Trophoblast cell (in vitro differentiated cells and primary cell): ENCODE data around the gene ADCY1.

Experiments
- DNase-seq, 2 donors: peaks; one replicate each; pipeline ENCODE4 v3.0.0-alpha.2; 2016
- H2AFZ ChIP-seq: 2 replicates; pipeline ENCODE4 v1.6.1; 2013; ENCODE audit warnings: low read length, moderate library complexity, mild to moderate bottlenecking; ENCODE audit not compliant: insufficient read depth, poor library complexity
- H2AK5ac ChIP-seq: 2 replicates; pipeline ENCODE4 v1.6.1; 2013; ENCODE audit warnings: mild to moderate bottlenecking, low read length
- H2BK120ac ChIP-seq: 2 replicates; pipeline ENCODE4 v1.6.1; 2013; ENCODE audit warnings: low read length, mild to moderate bottlenecking, moderate library complexity; ENCODE audit not compliant: insufficient read depth, poor library complexity
- H2BK12ac ChIP-seq: 2 replicates; pipeline ENCODE4 v1.6.1; 2013; ENCODE audit warnings: mild to moderate bottlenecking, low read length, moderate library complexity
- H2BK5ac ChIP-seq: 2 replicates; pipeline ENCODE4 v1.6.1; 2013; ENCODE audit warnings: low read length, low read depth, moderate library complexity, mild to moderate bottlenecking; ENCODE audit not compliant: poor library complexity
- H3K14ac ChIP-seq: 2 replicates; pipeline ENCODE4 v1.6.1; 2013; ENCODE audit warnings: mild to moderate bottlenecking, low read length
- H3K18ac ChIP-seq: 2 replicates; pipeline ENCODE4 v1.6.1; 2013; ENCODE audit warnings: mild to moderate bottlenecking, low read length
- H3K23ac ChIP-seq: 2 replicates; pipeline ENCODE4 v1.6.1; 2013; ENCODE audit warnings: low read length
- H3K27ac ChIP-seq: 2 replicates; pipeline ENCODE4 v1.5.1; 2013; ENCODE audit warnings: low read depth, mild to moderate bottlenecking, inconsistent platforms, low read length, moderate library complexity
- H3K27me3 ChIP-seq: 2 replicates; pipeline ENCODE4 v1.6.1; 2013; ENCODE audit warnings: inconsistent platforms, mild to moderate bottlenecking, low read length, moderate library complexity; ENCODE audit not compliant: insufficient read depth
- H3K36me3 ChIP-seq, 2 experiments: 1 replicate in 1 of 2; 2 replicates in 1 of 2; pipeline ENCODE4 v1.6.1; 2013; ENCODE audit warnings: low read length in 2 of 2, mild to moderate bottlenecking in 2 of 2, moderate library complexity in 1 of 2; ENCODE audit not compliant: insufficient read depth in 2 of 2, control insufficient read depth in 1 of 2
- H3K4ac ChIP-seq: 2 replicates; pipeline ENCODE4 v1.6.1; 2013; ENCODE audit warnings: low read depth, mild to moderate bottlenecking, low read length, moderate library complexity
- H3K4me1 ChIP-seq, 2 experiments: 1 replicate in 1 of 2; 2 replicates in 1 of 2; pipeline ENCODE4 v1.6.1; 2013; ENCODE audit warnings: low read length in 2 of 2, mild to moderate bottlenecking in 2 of 2, moderate library complexity in 1 of 2; ENCODE audit not compliant: insufficient read depth in 2 of 2, control insufficient read depth in 1 of 2
- H3K4me2 ChIP-seq: 2 replicates; pipeline ENCODE4 v1.6.1; 2013; ENCODE audit warnings: inconsistent platforms, mild to moderate bottlenecking, low read length, moderate library complexity
- H3K4me3 ChIP-seq: 2 replicates; pipeline ENCODE4 v1.5.1; 2013; ENCODE audit warnings: mild to moderate bottlenecking, low read depth, low read length, inconsistent platforms
- H3K79me1 ChIP-seq: one replicate; pipeline ENCODE4 v1.6.1; 2013; ENCODE audit warnings: low read length
- H3K79me2 ChIP-seq: 2 replicates; pipeline ENCODE4 v1.6.1; 2013; ENCODE audit warnings: low read length, mild to moderate bottlenecking; ENCODE audit not compliant: control insufficient read depth, insufficient read depth, poor library complexity
- H3K9ac ChIP-seq: 2 replicates; pipeline ENCODE4 v1.6.1; 2013; ENCODE audit warnings: mild to moderate bottlenecking, low read length
- H3K9me3 ChIP-seq: 2 replicates; pipeline ENCODE4 v1.6.1; 2013; ENCODE audit warnings: low read depth, mild to moderate bottlenecking, control low read depth, inconsistent platforms, low read length; ENCODE audit not compliant: insufficient read depth
- H4K12ac ChIP-seq: 2 replicates; pipeline ENCODE4 v1.6.1; 2013; ENCODE audit warnings: low read depth, mild to moderate bottlenecking, low read length, moderate library complexity
- H4K8ac ChIP-seq: 2 replicates; pipeline ENCODE4 v1.6.1; 2013; ENCODE audit warnings: low read depth, mild to moderate bottlenecking, low read length, moderate library complexity
- H4K91ac ChIP-seq: one replicate; pipeline ENCODE4 v1.6.1; 2013; ENCODE audit warnings: low read depth, mild to moderate bottlenecking, low read length, moderate library complexity
- WGBS: extraction: QIAGEN DNeasy Blood & Tissue Kit; methylation state at CpG from one replicate; pipeline ENCODE4 v1.1.7; 2013; ENCODE audit warnings: missing lambda C conversion rate; ENCODE audit not compliant: insufficient read length, insufficient coverage; ENCODE audit errors: extremely low coverage; 5-methylcytosine and 5-hydroxymethylcytosine counted together

The ADCY1 gene

DNA sequence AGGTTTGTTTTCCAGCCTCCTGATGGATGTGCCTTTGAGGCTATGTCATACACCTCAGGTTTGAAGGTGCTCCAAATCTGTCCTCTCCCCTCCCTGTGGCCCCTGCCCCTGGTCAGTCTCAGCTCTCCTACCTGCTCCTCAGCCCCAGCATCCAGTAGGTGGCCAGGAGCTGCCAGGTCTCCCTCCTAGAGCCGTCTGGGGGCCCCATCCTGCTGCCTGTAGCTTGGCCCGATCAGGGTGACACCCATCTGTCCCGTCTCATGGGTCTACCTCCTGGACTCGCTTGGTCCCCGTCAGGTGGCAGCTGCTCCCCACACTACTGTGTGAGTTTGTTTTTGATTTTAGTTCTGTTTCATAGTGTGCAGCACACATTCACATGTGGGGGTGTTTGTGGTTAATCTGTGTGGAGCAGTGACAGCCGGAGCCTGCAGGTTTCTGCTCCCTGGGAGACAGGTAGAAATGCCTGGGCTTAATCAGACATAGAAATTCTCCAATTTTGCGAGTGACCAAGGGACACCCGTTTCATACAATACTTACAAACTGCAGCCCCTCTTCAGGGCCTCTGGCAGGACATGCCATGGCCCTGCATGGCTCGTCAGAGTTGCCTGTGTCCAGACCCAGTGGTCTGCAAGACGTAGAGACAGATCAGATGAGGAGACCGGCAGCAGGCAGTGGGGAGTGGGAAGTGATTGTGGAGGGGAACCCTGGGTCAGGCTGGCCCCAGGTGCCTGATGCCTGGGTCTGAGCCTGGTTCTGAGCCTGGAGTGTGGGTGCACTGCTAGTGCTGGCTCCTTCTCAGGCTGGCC lies 17.1 kb downstream of the ADCY1 start:
- no peaks in the 10 kb centered on the region for H3K79me2 ChIP-seq
- H3K36me3 ChIP-seq, result no peaks in the 10 kb centered on the region
- DNase-seq, result no peak
- H4K8ac ChIP-seq, result no peak overlapping the region
- no peak overlapping the region for H2AFZ ChIP-seq
- H3K27me3 ChIP-seq, result no peaks in the 10 kb centered on the region
- no peak overlapping the region for H2AK5ac ChIP-seq
- H3K9me3 ChIP-seq, result no peaks in the 10 kb centered on the region
- H3K79me1 ChIP-seq, result no peaks in the 10 kb centered on the region
- no peak overlapping the region for H3K4me3 ChIP-seq
- H3K23ac ChIP-seq, result no peak overlapping the region
- H3K9ac ChIP-seq, result no peak overlapping the region
- no CpG with 5 or more reads among the region's 11 CpGs for WGBS
- no peak overlapping the region for H4K91ac ChIP-seq
- H3K14ac ChIP-seq, result no peak overlapping the region
- no peak overlapping the region for H2BK12ac ChIP-seq
- no peak overlapping the region for H3K18ac ChIP-seq
- no peak overlapping the region for H4K12ac ChIP-seq
- H2BK120ac ChIP-seq, result no peak overlapping the region
- no peak overlapping the region for H3K4ac ChIP-seq
- no peaks in the 10 kb centered on the region for H3K4me1 ChIP-seq
- H2BK5ac ChIP-seq, result no peak overlapping the region
- no peak overlapping the region for H3K4me2 ChIP-seq
- H3K27ac ChIP-seq, result no peak overlapping the region

DNA sequence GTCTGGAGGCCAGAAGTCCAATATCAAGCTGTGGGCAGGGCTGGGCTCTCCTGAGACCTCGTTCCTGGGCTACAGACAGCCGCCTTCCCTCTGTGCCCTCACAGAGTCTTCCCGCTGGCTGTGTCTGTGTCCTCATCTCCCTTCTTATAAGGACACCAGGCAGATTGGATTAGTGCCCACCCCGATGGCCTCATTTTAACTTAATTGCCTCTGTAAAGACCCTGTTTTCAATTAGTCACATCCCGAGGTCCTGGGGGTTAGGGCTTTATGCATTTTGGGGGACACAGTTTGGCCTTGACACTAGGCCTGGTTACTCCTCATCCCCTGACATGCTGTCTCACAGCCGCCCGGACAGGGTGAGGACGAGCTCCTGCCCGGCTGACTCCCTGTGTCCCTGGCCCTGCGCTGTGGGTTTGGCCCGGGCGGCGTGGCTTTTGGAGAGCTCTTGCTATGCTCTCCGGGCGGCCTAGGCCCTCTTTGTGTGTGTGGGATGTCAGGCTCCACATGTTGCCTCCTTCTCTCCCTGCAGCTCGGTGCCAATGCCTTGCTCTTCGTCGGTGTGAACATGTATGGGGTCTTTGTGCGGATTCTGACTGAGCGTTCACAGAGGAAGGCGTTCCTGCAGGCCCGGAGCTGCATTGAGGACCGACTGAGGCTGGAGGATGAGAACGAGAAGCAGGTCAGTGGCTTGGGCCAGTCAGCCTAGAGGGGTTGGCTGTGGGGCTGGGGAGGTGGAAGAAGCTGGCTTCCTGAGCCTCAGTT lies 18.2 kb downstream of the ADCY1 start:
- no peaks in the 10 kb centered on the region for H3K79me2 ChIP-seq
- no CpG with 5 or more reads among the region's 24 CpGs for WGBS
- no peak overlapping the region for H2BK12ac ChIP-seq
- H3K27me3 ChIP-seq, result no peaks in the 10 kb centered on the region
- no peaks in the 10 kb centered on the region for H3K9me3 ChIP-seq
- no peak overlapping the region for H2AK5ac ChIP-seq
- H3K4me1 ChIP-seq, result no peaks in the 10 kb centered on the region
- H3K18ac ChIP-seq, result no peak overlapping the region
- no peak overlapping the region for H2BK5ac ChIP-seq
- H3K79me1 ChIP-seq, result no peaks in the 10 kb centered on the region
- no peak overlapping the region for H3K9ac ChIP-seq
- H3K4me3 ChIP-seq, result no peak overlapping the region
- no peaks in the 10 kb centered on the region for H3K36me3 ChIP-seq
- H3K4me2 ChIP-seq, result no peak overlapping the region
- no peak overlapping the region for H2AFZ ChIP-seq
- no peak overlapping the region for H4K8ac ChIP-seq
- no peak overlapping the region for H3K27ac ChIP-seq
- H3K4ac ChIP-seq, result no peak overlapping the region
- no peak overlapping the region for H3K23ac ChIP-seq
- no peak overlapping the region for H4K91ac ChIP-seq
- no peak overlapping the region for H2BK120ac ChIP-seq
- no peak overlapping the region for H4K12ac ChIP-seq
- DNase-seq, result no peak
- H3K14ac ChIP-seq, result no peak overlapping the region

DNA sequence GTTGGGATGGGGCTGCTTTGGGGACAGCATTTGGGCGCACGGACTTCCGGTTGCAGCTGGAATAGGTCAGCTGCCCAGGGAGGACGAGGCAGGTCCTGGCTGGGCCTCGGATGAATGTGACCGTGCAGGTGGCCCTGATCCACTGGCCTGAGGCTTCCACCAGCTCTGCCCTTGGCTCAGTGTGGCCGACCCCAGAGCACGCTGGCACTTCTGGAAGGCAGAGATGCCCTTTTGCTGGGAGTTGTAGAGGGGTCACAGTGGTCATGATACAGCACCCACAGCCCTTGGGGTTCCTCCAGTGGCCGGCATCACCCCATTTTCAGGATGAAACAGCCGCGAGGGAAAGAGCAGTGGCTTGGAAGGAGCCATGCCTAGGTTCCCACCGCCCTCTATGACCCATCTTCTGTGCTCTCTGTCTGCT lies 19.0 kb downstream of the ADCY1 start:
- H2BK5ac ChIP-seq, result no peak overlapping the region
- no peak overlapping the region for H4K91ac ChIP-seq
- no peak overlapping the region for H4K12ac ChIP-seq
- H3K4ac ChIP-seq, result no peak overlapping the region
- H3K18ac ChIP-seq, result no peak overlapping the region
- no peaks in the 10 kb centered on the region for H3K79me2 ChIP-seq
- no peak overlapping the region for H3K9ac ChIP-seq
- H3K79me1 ChIP-seq, result no peaks in the 10 kb centered on the region
- no peaks in the 10 kb centered on the region for H3K4me1 ChIP-seq
- H3K14ac ChIP-seq, result no peak overlapping the region
- H3K36me3 ChIP-seq, result no peaks in the 10 kb centered on the region
- no peak overlapping the region for H2AFZ ChIP-seq
- no peaks in the 10 kb centered on the region for H3K27me3 ChIP-seq
- no peak for DNase-seq
- WGBS, result no CpG with 5 or more reads among the region's 12 CpGs
- H3K4me2 ChIP-seq, result no peak overlapping the region
- no peak overlapping the region for H2BK120ac ChIP-seq
- no peak overlapping the region for H2BK12ac ChIP-seq
- no peak overlapping the region for H4K8ac ChIP-seq
- H3K27ac ChIP-seq, result no peak overlapping the region
- H3K23ac ChIP-seq, result no peak overlapping the region
- no peak overlapping the region for H2AK5ac ChIP-seq
- no peak overlapping the region for H3K4me3 ChIP-seq
- no peaks in the 10 kb centered on the region for H3K9me3 ChIP-seq

DNA sequence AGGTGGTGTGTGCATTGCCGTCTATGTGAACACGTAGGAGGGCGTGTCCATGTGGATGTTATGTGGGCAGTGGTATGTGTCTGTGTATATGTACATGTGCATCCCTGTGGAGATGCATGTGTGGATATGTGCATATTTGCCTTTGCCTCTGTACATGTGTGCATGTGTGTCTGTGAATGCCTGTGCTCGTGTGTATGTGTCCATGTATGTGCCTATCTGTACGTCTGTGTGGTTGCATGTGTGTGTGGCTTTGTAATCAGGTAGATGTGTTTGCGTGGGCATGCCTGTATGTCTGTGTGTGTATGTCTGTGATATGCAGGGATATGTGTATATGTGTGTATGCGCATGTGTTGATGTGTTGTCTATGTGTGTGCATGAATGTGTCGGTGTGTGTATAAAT lies 19.7 kb downstream of the ADCY1 start:
- Histone ChIP-seq H3K14ac (no peak overlapping the region), H4K91ac (no peak overlapping the region), H3K4ac (no peak overlapping the region), H3K79me1 (no peaks in the 10 kb centered on the region), H4K8ac (no peak overlapping the region), H2BK5ac (no peak overlapping the region), H3K23ac (no peak overlapping the region), H3K9me3 (peaks cover 1% of the 10 kb centered on the region), H3K27ac (no peak overlapping the region), H3K4me1 (no peaks in the 10 kb centered on the region), H3K36me3 (no peaks in the 10 kb centered on the region), H3K27me3 (no peaks in the 10 kb centered on the region), H3K79me2 (no peaks in the 10 kb centered on the region), H2AK5ac (no peak overlapping the region), H2BK12ac (no peak overlapping the region), H4K12ac (no peak overlapping the region), H3K4me2 (no peak overlapping the region), H2BK120ac (no peak overlapping the region), H2AFZ (no peak overlapping the region), H3K4me3 (peak overlapping the region; percentile 28), H3K9ac (no peak overlapping the region), H3K18ac (no peak overlapping the region)
- WGBS, result no CpG with 5 or more reads among the region's 8 CpGs
- no peak for DNase-seq
